ENCODE data around the gene RASSF5.

RASSF5 gene

GRCh38 chr1:206526064-206526911 is 19.0 kb downstream of the RASSF5 start:
- Histone ChIP-seq H3K79me2 (ENCODE audit: insufficient read depth, low read length) (no peaks in the 10 kb centered on the region), H3K4me3 (ENCODE audit: low read depth in 1 of 2, low read length in 2 of 2) (no peak overlapping the region), H3K27ac (ENCODE audit: low read length) (no peak overlapping the region), H3K27me3 (ENCODE audit: insufficient read depth, low read length, poor library complexity) (no peaks in the 10 kb centered on the region), H4K20me1 (ENCODE audit: insufficient read depth, low read length) (no peaks in the 10 kb centered on the region), H2AFZ (ENCODE audit: low read depth, low read length) (no peak overlapping the region), H3K4me1 (ENCODE audit: insufficient read depth, low read length) (no peaks in the 10 kb centered on the region), H3K36me3 (ENCODE audit: insufficient read depth, low read length) (no peaks in the 10 kb centered on the region), H3K4me2 (ENCODE audit: insufficient read depth, low read length) (no peak overlapping the region), H3K9ac (ENCODE audit: low read depth, low read length) (no peak overlapping the region), H3K9me3 (ENCODE audit: insufficient read depth, low read length, severe bottlenecking) (no peaks in the 10 kb centered on the region)
- ATAC-seq (ENCODE audit: insufficient read depth, low read depth) (no peak), DNase-seq (no peak)
- no peak for TF ChIP-seq EZH2 (IDR thresholded peaks at IDR 0.05; ENCODE audit: borderline replicate concordance, low read depth, low read length, severe bottlenecking)
- TF ChIP-seq, protein P1, sequence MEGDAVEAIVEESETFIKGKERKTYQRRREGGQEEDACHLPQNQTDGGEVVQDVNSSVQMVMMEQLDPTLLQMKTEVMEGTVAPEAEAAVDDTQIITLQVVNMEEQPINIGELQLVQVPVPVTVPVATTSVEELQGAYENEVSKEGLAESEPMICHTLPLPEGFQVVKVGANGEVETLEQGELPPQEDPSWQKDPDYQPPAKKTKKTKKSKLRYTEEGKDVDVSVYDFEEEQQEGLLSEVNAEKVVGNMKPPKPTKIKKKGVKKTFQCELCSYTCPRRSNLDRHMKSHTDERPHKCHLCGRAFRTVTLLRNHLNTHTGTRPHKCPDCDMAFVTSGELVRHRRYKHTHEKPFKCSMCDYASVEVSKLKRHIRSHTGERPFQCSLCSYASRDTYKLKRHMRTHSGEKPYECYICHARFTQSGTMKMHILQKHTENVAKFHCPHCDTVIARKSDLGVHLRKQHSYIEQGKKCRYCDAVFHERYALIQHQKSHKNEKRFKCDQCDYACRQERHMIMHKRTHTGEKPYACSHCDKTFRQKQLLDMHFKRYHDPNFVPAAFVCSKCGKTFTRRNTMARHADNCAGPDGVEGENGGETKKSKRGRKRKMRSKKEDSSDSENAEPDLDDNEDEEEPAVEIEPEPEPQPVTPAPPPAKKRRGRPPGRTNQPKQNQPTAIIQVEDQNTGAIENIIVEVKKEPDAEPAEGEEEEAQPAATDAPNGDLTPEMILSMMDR (IDR thresholded peaks at IDR 0.05; ENCODE audit: borderline replicate concordance, extremely low read depth, low read length, poor library complexity, severe bottlenecking) = no peak

DNA sequence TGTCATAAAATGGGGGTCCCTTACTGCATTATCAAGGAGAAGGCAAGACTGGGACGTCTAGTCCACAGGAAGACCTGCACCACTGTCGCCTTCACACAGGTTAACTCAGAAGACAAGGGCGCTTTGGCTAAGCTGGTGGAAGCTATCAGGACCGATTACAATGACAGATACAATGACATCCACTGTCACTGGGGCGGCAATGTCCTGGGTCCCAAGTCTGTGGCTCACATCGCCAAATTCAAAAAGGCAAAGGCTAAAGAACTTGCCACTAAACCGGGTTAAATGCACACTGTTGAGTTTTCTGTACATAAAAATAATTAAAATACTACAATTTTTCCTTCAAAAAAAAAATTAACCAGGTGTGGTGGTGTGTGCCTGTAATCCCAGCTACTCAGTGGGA is 22.1 kb downstream of the RASSF5 start:
- H3K9ac ChIP-seq (ENCODE audit: low read depth, low read length) = no peak overlapping the region
- H3K4me2 ChIP-seq (ENCODE audit: insufficient read depth, low read length) = no peak overlapping the region
- no peak for ATAC-seq (ENCODE audit: insufficient read depth, low read depth)

GRCh38 chr1:206532368-206532767 is 25.0 kb downstream of the RASSF5 start:
- DNase-seq (no peak), ATAC-seq (ENCODE audit: insufficient read depth, low read depth) (no peak)
- H2AFZ ChIP-seq (ENCODE audit: low read depth, low read length) = no peak overlapping the region
- H3K79me2 ChIP-seq (ENCODE audit: insufficient read depth, low read length) = no peaks in the 10 kb centered on the region
- TF ChIP-seq, protein P1 (IDR thresholded peaks at IDR 0.05; ENCODE audit: borderline replicate concordance, extremely low read depth, low read length, poor library complexity, severe bottlenecking) = no peak
- TF ChIP-seq EZH2 (IDR thresholded peaks at IDR 0.05; ENCODE audit: borderline replicate concordance, low read depth, low read length, severe bottlenecking) = no peak
- no peaks in the 10 kb centered on the region for H3K4me1 ChIP-seq (ENCODE audit: insufficient read depth, low read length)
- no peaks in the 10 kb centered on the region for H3K9me3 ChIP-seq (ENCODE audit: insufficient read depth, low read length, severe bottlenecking)
- no peaks in the 10 kb centered on the region for H4K20me1 ChIP-seq (ENCODE audit: insufficient read depth, low read length)
- H3K4me2 ChIP-seq (ENCODE audit: insufficient read depth, low read length) = no peak overlapping the region
- peaks cover 3% of the 10 kb centered on the region for H3K27me3 ChIP-seq (ENCODE audit: insufficient read depth, low read length, poor library complexity)
- no peak overlapping the region for H3K27ac ChIP-seq (ENCODE audit: low read length)
- H3K9ac ChIP-seq (ENCODE audit: low read depth, low read length) = no peak overlapping the region
- no peaks in the 10 kb centered on the region for H3K36me3 ChIP-seq (ENCODE audit: insufficient read depth, low read length)
- H3K4me3 ChIP-seq (ENCODE audit: low read depth in 1 of 2, low read length in 2 of 2) = no peak overlapping the region

More for the DNA sequence above, 22.1 kb downstream of the RASSF5 start:
- Histone ChIP-seq H3K36me3 (ENCODE audit: insufficient read depth, low read length) (no peaks in the 10 kb centered on the region), H3K27me3 (ENCODE audit: insufficient read depth, low read length, poor library complexity) (no peaks in the 10 kb centered on the region), H3K27ac (ENCODE audit: low read length) (no peak overlapping the region), H3K79me2 (ENCODE audit: insufficient read depth, low read length) (no peaks in the 10 kb centered on the region), H2AFZ (ENCODE audit: low read depth, low read length) (no peak overlapping the region), H3K4me1 (ENCODE audit: insufficient read depth, low read length) (no peaks in the 10 kb centered on the region), H3K4me3 (ENCODE audit: low read depth in 1 of 2, low read length in 2 of 2) (no peak overlapping the region), H4K20me1 (ENCODE audit: insufficient read depth, low read length) (no peaks in the 10 kb centered on the region), H3K9me3 (ENCODE audit: insufficient read depth, low read length, severe bottlenecking) (no peaks in the 10 kb centered on the region)
- DNase-seq = no peak
- TF ChIP-seq, protein P1 (IDR thresholded peaks at IDR 0.05; ENCODE audit: borderline replicate concordance, extremely low read depth, low read length, poor library complexity, severe bottlenecking) = no peak
- no peak for TF ChIP-seq EZH2 (IDR thresholded peaks at IDR 0.05; ENCODE audit: borderline replicate concordance, low read depth, low read length, severe bottlenecking)

Data from DND-41 (cell line).